IMR-90 (cell line): ENCODE data around the gene HS6ST3. TPM values are rescaled to one million over a fixed set of nuclear protein-coding genes. Genes with fewer than 3 reads are reported as not detected.

Experiments used
- ATAC-seq: fragments of 200-7000 bp; cut with Tn5 transposase; 2 replicates; pipeline ENCODE4 v1.9.1; 2020; ENCODE audit warnings: low read depth, mild to moderate bottlenecking, moderate library complexity
- BruUV-seq: library from RNA; stranded (reverse); fragments of 400-500 nt; replicated peaks from 2 replicates; lab custom pipeline; 2021; lab: Mats Ljungman, UMichigan
- CTCF ChIA-PET: fragments of 300-600 bp; formaldehyde crosslinking; extraction: SDS; loops from one replicate; lab custom pipeline; 2021; ENCODE audit warnings: antibody characterized with exemption; lab: Yijun Ruan, JAX
- POLR2A ChIA-PET: fragments of 300-600 bp; sonication (Branson Sonifier 250); formaldehyde crosslinking; loops from one replicate; lab custom pipeline; 2022; ENCODE audit warnings: antibody characterized with exemption; ENCODE audit not compliant: unreplicated experiment; lab: Charles Lee
- DNase-seq: peaks from one replicate; pipeline ENCODE4 v3.0.0; 2013
- H2AFZ ChIP-seq: replicated peaks from 2 replicates; pipeline ENCODE3; 2013; ENCODE audit warnings: low read length, mild to moderate bottlenecking; ENCODE audit not compliant: poor library complexity
- H2AK5ac ChIP-seq: 2 replicates; pipeline ENCODE4 v1.6.1; 2013; ENCODE audit warnings: low read depth, low read length, inconsistent platforms
- H2AK9ac ChIP-seq: replicated peaks from 2 replicates; pipeline ENCODE3; 2013; ENCODE audit warnings: mild to moderate bottlenecking, low read depth, low read length, moderate library complexity; ENCODE audit not compliant: poor library complexity
- H2BK120ac ChIP-seq: 2 replicates; pipeline ENCODE4 v1.6.1; 2013; ENCODE audit warnings: low read depth, low read length, inconsistent platforms
- H2BK15ac ChIP-seq: 3 replicates; pipeline ENCODE4 v1.6.1; 2013; ENCODE audit warnings: low read depth, low read length, inconsistent platforms
- H2BK20ac ChIP-seq: 2 replicates; pipeline ENCODE4 v1.6.1; 2013; ENCODE audit warnings: low read depth, mild to moderate bottlenecking, inconsistent platforms, low read length, moderate library complexity
- H2BK5ac ChIP-seq: 2 replicates; pipeline ENCODE4 v1.6.1; 2013; ENCODE audit warnings: mild to moderate bottlenecking, low read depth, low read length, inconsistent platforms; ENCODE audit not compliant: poor library complexity, severe bottlenecking
- H3K14ac ChIP-seq: replicated peaks from 2 replicates; pipeline ENCODE4 v1.6.1; 2013; ENCODE audit warnings: low read depth, low read length, inconsistent platforms
- H3K18ac ChIP-seq: 2 replicates; pipeline ENCODE4 v1.6.1; 2013; ENCODE audit warnings: low read depth, low read length, control low read depth
- H3K23ac ChIP-seq: 2 replicates; pipeline ENCODE4 v1.6.1; 2013; ENCODE audit warnings: low read depth, low read length, inconsistent platforms
- H3K27ac ChIP-seq: 2 replicates; pipeline ENCODE4 v1.5.1; 2013; ENCODE audit warnings: mild to moderate bottlenecking, control low read depth, low read length; ENCODE audit not compliant: insufficient read depth
- H3K27me3 ChIP-seq: 2 replicates; pipeline ENCODE4 v1.6.1; 2013; ENCODE audit warnings: low read length; ENCODE audit not compliant: control insufficient read depth, insufficient read depth
- H3K36me3 ChIP-seq: 2 replicates; pipeline ENCODE4 v1.6.1; 2013; ENCODE audit warnings: low read length, mixed read lengths; ENCODE audit not compliant: control insufficient read depth, insufficient read depth
- H3K4ac ChIP-seq: 2 replicates; pipeline ENCODE4 v1.6.1; 2013; ENCODE audit warnings: low read depth, low read length, inconsistent platforms
- H3K4me1 ChIP-seq: 2 replicates; pipeline ENCODE4 v1.6.1; 2013; ENCODE audit warnings: low read length, mixed read lengths; ENCODE audit not compliant: control insufficient read depth, insufficient read depth
- H3K4me2 ChIP-seq: 2 replicates; pipeline ENCODE4 v1.6.1; 2013; ENCODE audit warnings: low read depth, mild to moderate bottlenecking, control low read depth, low read length, moderate library complexity
- H3K4me3 ChIP-seq: 2 replicates; pipeline ENCODE4 v1.5.1; 2013; ENCODE audit warnings: low read depth, mild to moderate bottlenecking, control low read depth, low read length, moderate library complexity; ENCODE audit not compliant: insufficient read depth
- H3K56ac ChIP-seq: 2 replicates; pipeline ENCODE4 v1.6.1; 2013; ENCODE audit warnings: low read length, inconsistent platforms; ENCODE audit not compliant: insufficient read depth; ENCODE audit errors: extremely low read depth
- H3K79me1 ChIP-seq, 2 experiments: 2 replicates each; pipeline ENCODE4 v1.6.1; 2013; ENCODE audit warnings: low read length in 2 of 2, inconsistent platforms in 1 of 2, low read depth in 1 of 2
- H3K9ac ChIP-seq: 2 replicates; pipeline ENCODE4 v1.6.1; 2013; ENCODE audit warnings: low read depth, low read length, control low read depth
- H3K9me1 ChIP-seq: 2 replicates; pipeline ENCODE4 v1.6.1; 2013; ENCODE audit warnings: low read length, inconsistent platforms; ENCODE audit not compliant: insufficient read depth
- H3K9me3 ChIP-seq: 2 replicates; pipeline ENCODE4 v1.6.1; 2013; ENCODE audit warnings: low read length; ENCODE audit not compliant: control insufficient read depth, insufficient read depth
- H4K20me1 ChIP-seq: 2 replicates; pipeline ENCODE4 v1.6.1; 2013; ENCODE audit warnings: low read length, inconsistent platforms; ENCODE audit not compliant: insufficient read depth
- H4K5ac ChIP-seq: 2 replicates; pipeline ENCODE4 v1.6.1; 2013; ENCODE audit warnings: mild to moderate bottlenecking, low read depth, low read length, control low read depth
- H4K8ac ChIP-seq, 2 experiments: 2 replicates each; pipeline ENCODE4 v1.6.1; 2013; ENCODE audit warnings: low read depth in 2 of 2, low read length in 2 of 2, control low read depth in 1 of 2, inconsistent platforms in 1 of 2
- H4K91ac ChIP-seq: 2 replicates; pipeline ENCODE4 v1.6.1; 2013; ENCODE audit warnings: low read depth, low read length, inconsistent platforms; ENCODE audit not compliant: insufficient read depth
- BHLHE40 ChIP-seq: fragments of 150-350 bp; IDR thresholded peaks from 2 replicates; pipeline ENCODE4 v1.6.1; 2016; ENCODE audit warnings: mild to moderate bottlenecking, low read depth, low read length
- CEBPB ChIP-seq: IDR thresholded peaks from 2 replicates; pipeline ENCODE4 v1.6.1; 2012; ENCODE audit warnings: low read depth, low read length, improper control_type of control experiment
- CHD1 ChIP-seq: IDR thresholded peaks from 2 replicates; pipeline ENCODE4 v1.6.1; 2012; ENCODE audit warnings: low read depth, low read length, improper control_type of control experiment
- CTCF ChIP-seq: conservative IDR thresholded peaks from 2 replicates; pipeline ENCODE4 v1.5.1; 2012; ENCODE audit warnings: mild to moderate bottlenecking, low read depth, low read length, improper control_type of control experiment
- FOS ChIP-seq: fragments of 150-350 bp; IDR thresholded peaks from 2 replicates; pipeline ENCODE4 v1.6.1; 2016; ENCODE audit warnings: low read depth, low read length
- MAFK ChIP-seq: IDR thresholded peaks from 2 replicates; pipeline ENCODE4 v1.6.1; 2012; ENCODE audit warnings: low read depth, low read length, improper control_type of control experiment
- MAZ ChIP-seq: IDR thresholded peaks from 2 replicates; pipeline ENCODE4 v1.6.1; 2012; ENCODE audit warnings: low read depth, mild to moderate bottlenecking, low read length, improper control_type of control experiment, moderate library complexity, borderline replicate concordance
- MXI1 ChIP-seq: IDR thresholded peaks from 2 replicates; pipeline ENCODE4 v1.6.1; 2012; ENCODE audit warnings: low read depth, mild to moderate bottlenecking, low read length, moderate library complexity, borderline replicate concordance
- NFE2L2 ChIP-seq: fragments of 150-350 bp; IDR thresholded peaks from 2 replicates; pipeline ENCODE4 v1.6.1; 2016; ENCODE audit warnings: low read depth, mild to moderate bottlenecking, low read length
- POLR2A ChIP-seq: IDR thresholded peaks from 2 replicates; pipeline ENCODE4 v1.6.1; 2012; ENCODE audit warnings: mild to moderate bottlenecking, low read depth, low read length
- RAD21 ChIP-seq: IDR thresholded peaks from 2 replicates; pipeline ENCODE4 v1.6.1; 2012; ENCODE audit warnings: low read length, improper control_type of control experiment
- RCOR1 ChIP-seq: IDR thresholded peaks from 2 replicates; pipeline ENCODE4 v1.6.1; 2012; ENCODE audit warnings: mild to moderate bottlenecking, low read length, improper control_type of control experiment; ENCODE audit not compliant: insufficient replicate concordance
- RFX5 ChIP-seq: IDR thresholded peaks from 2 replicates; pipeline ENCODE4 v1.8.0; 2012; ENCODE audit warnings: low read depth, mild to moderate bottlenecking, low read length, moderate library complexity
- SMC3 ChIP-seq: fragments of 150-350 bp; IDR thresholded peaks from 2 replicates; pipeline ENCODE4 v1.6.1; 2016; ENCODE audit warnings: low read depth, mild to moderate bottlenecking, antibody characterized with exemption, low read length, moderate library complexity
- USF2 ChIP-seq: fragments of 150-350 bp; IDR thresholded peaks from 2 replicates; pipeline ENCODE4 v1.6.1; 2017; ENCODE audit warnings: mild to moderate bottlenecking, antibody characterized with exemption, low read length, low read depth
- WGBS, 2 experiments: methylation state at CpG; one replicate each; pipeline versions ENCODE4 v1.1.5 to v1.1.7; 2013; ENCODE audit warnings: missing lambda C conversion rate in 2 of 2; ENCODE audit not compliant: insufficient read length in 1 of 2; ENCODE audit errors: extremely low coverage in 2 of 2; 5-methylcytosine and 5-hydroxymethylcytosine counted together
- dilution Hi-C: fragments of 300-500 bp; cut with HindIII; formaldehyde crosslinking; loops from one replicate; pipeline ENCODE4 v1.14.3; 2018; ENCODE audit warnings: low sequenced_read_pairs; ENCODE audit not compliant: unreplicated experiment
- in situ Hi-C: fragments of 300-500 bp; cut with MboI; formaldehyde crosslinking; loops from 3 replicates; pipeline ENCODE4 v1.14.3; 2019; ENCODE audit warnings: low sequenced_read_pairs, inconsistent platforms, mixed read lengths
- intact Hi-C: fragments of 100-400 bp; cut with micrococcal nuclease; formaldehyde crosslinking; loops from 2 replicates; pipeline ENCODE4 v1.10.0; 2022
- polyA plus RNA-seq, 3 experiments: library from polyadenylated mRNA; depleted of rRNA; stranded (reverse); fragments of >200 nt; gene quantifications; 2 replicates each; pipeline ENCODE4 v1.2.3, GENCODE V29; 2012; ENCODE audit warnings: low replicate concordance in 1 of 3
- total RNA-seq: library from RNA; depleted of rRNA; stranded (reverse); fragments of >200 nt; gene quantifications from 2 replicates; pipeline ENCODE4 v1.2.3, GENCODE V29; 2012
- TF ChIP-seq, protein P1 (sequence below): fragments of 150-350 bp; IDR thresholded peaks from 2 replicates; pipeline ENCODE4 v1.6.1; 2016; ENCODE audit warnings: low read depth, mild to moderate bottlenecking, low read length, moderate library complexity, borderline replicate concordance

HS6ST3 gene
- total and polyA plus RNA-seq, 2 of the 4 experiments (the other 2 are of a cell fraction) = not detected

DNA sequence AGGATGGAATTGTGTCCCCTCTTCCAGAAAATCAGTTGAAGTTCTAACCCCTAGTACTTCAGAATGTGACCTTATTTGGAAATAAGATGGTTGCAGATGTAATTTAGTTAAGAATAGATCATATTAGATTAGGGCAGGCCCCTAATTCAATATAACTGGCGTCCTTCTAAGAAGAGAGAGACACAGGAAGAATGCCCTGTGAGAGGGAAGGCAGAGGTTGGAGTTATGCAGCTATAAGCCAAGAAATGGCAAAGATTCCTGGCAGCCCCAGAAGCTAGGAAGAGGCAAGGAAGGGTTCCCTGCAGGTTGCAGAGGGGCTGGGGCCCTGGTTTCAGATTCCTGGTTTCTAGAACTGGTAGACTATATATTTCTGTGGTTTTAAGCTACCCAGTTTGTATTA, 30.0 kb downstream of the HS6ST3 start:
- CTCF ChIA-PET = no interaction called here
- H3K18ac ChIP-seq = no peak overlapping the region
- no peaks in the 10 kb centered on the region for H4K20me1 ChIP-seq
- no peak overlapping the region for H2BK15ac ChIP-seq
- H3K4ac ChIP-seq = no peak overlapping the region
- no peaks in the 10 kb centered on the region for H3K36me3 ChIP-seq
- no TSS peak for BruUV-seq
- intact Hi-C loops = no loop called here
- no peak for ATAC-seq
- H2BK20ac ChIP-seq = no peak overlapping the region
- DNase-seq = no peak
- H3K4me3 ChIP-seq = no peak overlapping the region
- no peaks in the 10 kb centered on the region for H3K9me3 ChIP-seq
- dilution Hi-C loops = no loop called here
- H2BK120ac ChIP-seq = no peak overlapping the region
- H3K23ac ChIP-seq = no peak overlapping the region
- H3K79me1 ChIP-seq = no peaks in the 10 kb centered on the region
- no peak overlapping the region for H4K5ac ChIP-seq
- WGBS, 2 experiments = no CpG with 5 or more reads among the region's 1 CpG
- no peak overlapping the region for H3K27ac ChIP-seq
- POLR2A ChIA-PET = no interaction called here
- H4K8ac ChIP-seq = no peak overlapping the region
- H3K9me1 ChIP-seq = no peaks in the 10 kb centered on the region
- TF ChIP-seq POLR2A (no peak), MAZ (no peak), MXI1 (no peak), BHLHE40 (no peak), NFE2L2 (no peak), RFX5 (no peak), USF2 (no peak), MAFK (no peak), RCOR1 (no peak), SMC3 (no peak), RAD21 (no peak), CTCF (no peak), CHD1 (no peak), CEBPB (no peak), FOS (no peak)
- TF ChIP-seq, protein P1, sequence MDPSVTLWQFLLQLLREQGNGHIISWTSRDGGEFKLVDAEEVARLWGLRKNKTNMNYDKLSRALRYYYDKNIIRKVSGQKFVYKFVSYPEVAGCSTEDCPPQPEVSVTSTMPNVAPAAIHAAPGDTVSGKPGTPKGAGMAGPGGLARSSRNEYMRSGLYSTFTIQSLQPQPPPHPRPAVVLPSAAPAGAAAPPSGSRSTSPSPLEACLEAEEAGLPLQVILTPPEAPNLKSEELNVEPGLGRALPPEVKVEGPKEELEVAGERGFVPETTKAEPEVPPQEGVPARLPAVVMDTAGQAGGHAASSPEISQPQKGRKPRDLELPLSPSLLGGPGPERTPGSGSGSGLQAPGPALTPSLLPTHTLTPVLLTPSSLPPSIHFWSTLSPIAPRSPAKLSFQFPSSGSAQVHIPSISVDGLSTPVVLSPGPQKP = no peak
- no peak overlapping the region for H4K91ac ChIP-seq
- in situ Hi-C loops = no loop called here
- no peak overlapping the region for H2AFZ ChIP-seq
- H3K4me1 ChIP-seq = no peaks in the 10 kb centered on the region
- no peak overlapping the region for H3K9ac ChIP-seq
- no peak overlapping the region for H2AK5ac ChIP-seq
- H2AK9ac ChIP-seq = no peak overlapping the region
- no peak overlapping the region for H3K14ac ChIP-seq
- H3K27me3 ChIP-seq = no peaks in the 10 kb centered on the region
- H3K56ac ChIP-seq = no peak overlapping the region
- no peak overlapping the region for H3K4me2 ChIP-seq
- no peak overlapping the region for H2BK5ac ChIP-seq
